ENCODE results near the gene RITA1.

The RITA1 gene, protein sequence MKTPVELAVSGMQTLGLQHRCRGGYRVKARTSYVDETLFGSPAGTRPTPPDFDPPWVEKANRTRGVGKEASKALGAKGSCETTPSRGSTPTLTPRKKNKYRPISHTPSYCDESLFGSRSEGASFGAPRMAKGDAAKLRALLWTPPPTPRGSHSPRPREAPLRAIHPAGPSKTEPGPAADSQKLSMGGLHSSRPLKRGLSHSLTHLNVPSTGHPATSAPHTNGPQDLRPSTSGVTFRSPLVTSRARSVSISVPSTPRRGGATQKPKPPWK

DNA sequence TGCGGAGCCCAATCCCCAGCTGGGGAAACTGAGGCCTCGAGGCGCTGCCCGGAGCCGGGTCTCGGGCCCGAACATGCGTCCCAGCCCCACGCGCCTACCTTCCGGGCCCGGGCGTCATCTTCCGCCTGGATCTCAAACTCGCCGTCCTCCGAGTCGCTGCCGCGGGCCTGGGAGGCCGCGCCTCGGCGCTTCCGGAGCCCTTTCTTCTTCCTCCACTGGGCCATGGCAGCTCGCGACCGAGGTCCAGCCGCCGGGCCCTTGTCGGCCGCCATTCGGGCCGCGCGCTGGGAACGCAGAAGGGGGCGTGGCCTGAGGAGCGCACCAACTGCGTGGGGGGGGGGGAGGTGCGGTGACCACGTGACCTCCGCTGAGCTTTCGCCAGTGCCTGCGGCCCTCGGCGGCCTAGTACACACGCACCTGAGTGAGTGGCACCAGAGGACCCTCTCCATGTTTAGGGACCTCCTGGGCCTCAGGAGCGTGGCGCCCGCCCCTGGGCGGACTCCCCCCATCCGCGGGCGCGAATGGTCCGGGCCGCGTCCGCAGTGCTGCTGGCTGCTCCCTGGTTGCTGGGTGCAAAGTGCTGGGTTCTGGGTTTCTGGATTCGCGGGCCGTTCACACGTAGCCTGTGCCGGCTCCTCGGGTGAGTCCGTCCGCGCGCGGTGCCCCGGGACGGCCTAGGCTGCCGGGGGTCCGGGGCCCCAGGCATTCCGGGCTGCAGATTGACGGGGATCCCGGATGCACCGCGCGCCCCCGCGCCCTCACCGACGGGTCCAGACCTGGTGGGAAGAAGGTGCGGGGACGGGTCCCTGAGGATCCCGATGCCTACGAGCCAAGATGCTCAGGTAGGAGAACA, at the start of gene RITA1, which contains the start of gene DDX54:
TSS of gene RITA1 (plus strand) at position 542 of the 853 bp plus-strand sequence. CDS start 1,026 bp downstream, outside the sequence.
TSS of gene DDX54 (minus strand) at position 299 of the 853 bp plus-strand sequence. CDS start at position 272, 27 bp downstream.
- Histone ChIP-seq H3K9me3 (no peaks in the 10 kb centered on the region), H3K27ac (peak within 1 kb of the TSS; percentile 95)

GRCh38 chr12:113136128-113136989, 49.2 kb upstream of the RITA1 start:
- TF ChIP-seq, protein P1, sequence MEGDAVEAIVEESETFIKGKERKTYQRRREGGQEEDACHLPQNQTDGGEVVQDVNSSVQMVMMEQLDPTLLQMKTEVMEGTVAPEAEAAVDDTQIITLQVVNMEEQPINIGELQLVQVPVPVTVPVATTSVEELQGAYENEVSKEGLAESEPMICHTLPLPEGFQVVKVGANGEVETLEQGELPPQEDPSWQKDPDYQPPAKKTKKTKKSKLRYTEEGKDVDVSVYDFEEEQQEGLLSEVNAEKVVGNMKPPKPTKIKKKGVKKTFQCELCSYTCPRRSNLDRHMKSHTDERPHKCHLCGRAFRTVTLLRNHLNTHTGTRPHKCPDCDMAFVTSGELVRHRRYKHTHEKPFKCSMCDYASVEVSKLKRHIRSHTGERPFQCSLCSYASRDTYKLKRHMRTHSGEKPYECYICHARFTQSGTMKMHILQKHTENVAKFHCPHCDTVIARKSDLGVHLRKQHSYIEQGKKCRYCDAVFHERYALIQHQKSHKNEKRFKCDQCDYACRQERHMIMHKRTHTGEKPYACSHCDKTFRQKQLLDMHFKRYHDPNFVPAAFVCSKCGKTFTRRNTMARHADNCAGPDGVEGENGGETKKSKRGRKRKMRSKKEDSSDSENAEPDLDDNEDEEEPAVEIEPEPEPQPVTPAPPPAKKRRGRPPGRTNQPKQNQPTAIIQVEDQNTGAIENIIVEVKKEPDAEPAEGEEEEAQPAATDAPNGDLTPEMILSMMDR (IDR thresholded peaks at IDR 0.05): no peak
- no peaks in the 10 kb centered on the region for H3K9me3 ChIP-seq
- H3K27me3 ChIP-seq: peaks cover 34% of the 10 kb centered on the region
- no peak overlapping the region for H3K27ac ChIP-seq
- no peaks in the 10 kb centered on the region for H3K4me1 ChIP-seq (ENCODE audit: control insufficient read depth in 1 of 2, insufficient read depth in 1 of 2, low read depth in 1 of 2, low read length in 1 of 2)
- H3K4me3 ChIP-seq (ENCODE audit: low read depth in 1 of 2, low read length in 1 of 2): no peak overlapping the region
- no peaks in the 10 kb centered on the region for H3K36me3 ChIP-seq

More for the DNA sequence above, at the start of gene RITA1, which contains the start of gene DDX54:
- Histone ChIP-seq H3K36me3 (peaks cover 6% of the 10 kb centered on the region), H3K4me3 (ENCODE audit: low read depth in 1 of 2, low read length in 1 of 2) (peak within 1 kb of the TSS; percentile 97 to 100), H3K4me1 (ENCODE audit: control insufficient read depth in 1 of 2, insufficient read depth in 1 of 2, low read depth in 1 of 2, low read length in 1 of 2) (peaks cover 16 to 20% of the 10 kb centered on the region in 2 experiments), H3K27me3 (no peaks in the 10 kb centered on the region)
- TF ChIP-seq, protein P1 (IDR thresholded peaks at IDR 0.05): peak; percentile 24

GRCh38 chr12:113136990-113137511, 48.5 kb upstream of the RITA1 start:
- no peak overlapping the region for H3K27ac ChIP-seq
- no peaks in the 10 kb centered on the region for H3K9me3 ChIP-seq
- no peaks in the 10 kb centered on the region for H3K36me3 ChIP-seq
- H3K4me3 ChIP-seq (ENCODE audit: low read depth in 1 of 2, low read length in 1 of 2): no peak overlapping the region
- peaks cover 34% of the 10 kb centered on the region for H3K27me3 ChIP-seq
- H3K4me1 ChIP-seq (ENCODE audit: control insufficient read depth in 1 of 2, insufficient read depth in 1 of 2, low read depth in 1 of 2, low read length in 1 of 2): peaks cover under 1 to 2% of the 10 kb centered on the region in 2 experiments
- TF ChIP-seq, protein P1 (IDR thresholded peaks at IDR 0.05): no peak

DNA sequence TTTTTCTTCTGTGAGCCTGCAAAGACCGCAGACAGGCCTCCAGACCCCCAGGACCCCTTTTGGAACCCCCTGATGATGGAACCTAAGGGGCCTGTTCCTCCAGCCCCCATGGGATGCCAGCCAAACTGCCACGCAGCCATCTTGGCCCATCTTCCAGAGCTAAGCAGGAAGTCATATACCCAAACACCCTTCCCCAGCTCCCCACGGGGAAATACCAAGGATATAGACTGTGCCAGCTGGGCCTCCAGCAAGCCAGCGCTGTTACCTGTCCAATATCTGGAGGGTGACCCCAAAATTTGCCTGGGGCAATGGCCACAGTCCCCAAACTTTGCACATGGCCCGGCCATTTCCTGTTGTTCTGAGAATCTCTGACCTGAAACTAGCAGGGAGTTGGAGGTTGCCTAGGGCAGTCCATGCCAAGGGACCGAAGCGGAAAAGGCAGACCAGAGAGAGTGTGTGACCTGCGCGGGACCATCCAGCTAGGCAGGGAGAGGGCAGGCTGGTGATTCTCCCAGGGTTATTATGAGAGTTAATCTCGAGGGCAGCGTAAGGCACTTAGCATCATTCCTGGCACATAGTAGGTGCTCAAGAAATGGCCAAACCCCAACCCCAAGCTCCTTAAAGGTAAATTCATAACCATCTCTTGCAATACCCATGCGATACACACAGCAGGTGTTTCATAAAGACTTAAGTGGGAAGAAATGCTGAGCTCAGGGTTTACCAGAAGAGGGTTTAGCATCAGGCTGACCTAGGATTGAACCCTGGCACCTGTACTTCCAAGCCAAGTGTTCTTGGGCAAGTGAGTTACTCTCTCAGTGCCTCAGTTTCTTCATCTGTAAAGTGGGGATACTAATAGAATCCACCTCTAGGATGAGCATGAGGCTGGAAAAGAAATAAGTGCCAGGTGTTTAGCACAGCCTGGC, 47.4 kb upstream of the RITA1 start:
- H3K27me3 ChIP-seq: peaks cover 34% of the 10 kb centered on the region
- H3K9me3 ChIP-seq: no peaks in the 10 kb centered on the region
- H3K4me3 ChIP-seq (ENCODE audit: low read depth in 1 of 2, low read length in 1 of 2): no peak overlapping the region
- TF ChIP-seq, protein P1 (IDR thresholded peaks at IDR 0.05): no peak
- H3K27ac ChIP-seq: no peak overlapping the region
- peaks cover 11 to 12% of the 10 kb centered on the region in 2 experiments for H3K4me1 ChIP-seq (ENCODE audit: control insufficient read depth in 1 of 2, insufficient read depth in 1 of 2, low read depth in 1 of 2, low read length in 1 of 2)
- no peaks in the 10 kb centered on the region for H3K36me3 ChIP-seq

All from neutrophil (primary cell).